Heart left ventricle (tissue), 16 donors: ENCODE data around the gene ADAMTS20. TPM values are rescaled to one million over a fixed set of nuclear protein-coding genes. Genes with fewer than 3 reads are reported as not detected.

Source experiments
- ATAC-seq, 4 donors: fragments of 200-7000 bp; cut with Tn5 transposase; one replicate each; pipeline ENCODE4 v1.9.1; 2020 to 2022; ENCODE audit warnings: moderate library complexity in 4 of 4, mild to moderate bottlenecking in 3 of 4, moderate number of reproducible peaks in 1 of 4
- DNase-seq, 5 donors: peaks; one replicate each; pipeline ENCODE4 v3.0.0-alpha.2; 2020
- H3K27ac ChIP-seq, 12 donors: fragments of 200-600 bp; sonication (generic) in 4 of 12; one replicate each; pipeline versions ENCODE4 v1.5.0 to v1.8.0; 2016 to 2022; ENCODE audit warnings: mild to moderate bottlenecking in 2 of 12
- H3K27me3 ChIP-seq, 9 donors: fragments of 200-600 bp; sonication (generic) in 2 of 9; one replicate each; pipeline versions ENCODE4 v1.5.1 to v1.8.0; 2016 to 2022; ENCODE audit warnings: mild to moderate bottlenecking in 3 of 9
- H3K36me3 ChIP-seq, 9 donors: fragments of 200-600 bp; sonication (generic) in 2 of 9; one replicate each; pipeline versions ENCODE4 v1.5.0 to v1.8.0; 2018 to 2022; ENCODE audit warnings: mild to moderate bottlenecking in 2 of 9
- H3K4me1 ChIP-seq, 12 donors: fragments of 200-600 bp; sonication (generic) in 4 of 12; one replicate each; pipeline versions ENCODE4 v1.5.0 to v1.8.0; 2016 to 2022; ENCODE audit warnings: mild to moderate bottlenecking in 3 of 12
- H3K4me3 ChIP-seq, 12 donors: fragments of 200-600 bp; sonication (generic) in 4 of 12; one replicate each; pipeline versions ENCODE4 v1.5.0 to v1.8.0; 2017 to 2022; ENCODE audit warnings: mild to moderate bottlenecking in 9 of 12, moderate library complexity in 4 of 12
- H3K9me3 ChIP-seq, 12 donors: fragments of 200-600 bp; sonication (generic) in 4 of 12; one replicate each; pipeline versions ENCODE4 v1.5.0 to v1.8.0; 2016 to 2022; ENCODE audit warnings: mild to moderate bottlenecking in 1 of 12
- CTCF ChIP-seq, 12 donors: fragments of 200-600 bp; sonication (generic) in 4 of 12; IDR thresholded peaks; one replicate each; pipeline versions ENCODE4 v1.5.0 to v1.8.0; 2018 to 2022; ENCODE audit warnings: antibody characterized with exemption in 12 of 12, mild to moderate bottlenecking in 5 of 12
- POLR2A ChIP-seq, 2 donors: fragments of 450-650 bp; IDR thresholded peaks; one replicate each; pipeline ENCODE4 v1.6.1; 2017; ENCODE audit warnings: antibody characterized with exemption in 2 of 2, mild to moderate bottlenecking in 2 of 2, moderate library complexity in 2 of 2
- WGBS, 4 donors: extraction: QIAGEN DNeasy Blood & Tissue Kit in 2 of 4; methylation state at CpG; one replicate each; pipeline versions ENCODE4 v1.1.5 to v1.1.7; 2013 to 2018; 5-methylcytosine and 5-hydroxymethylcytosine counted together
- intact Hi-C, 10 donors: fragments of 100-400 bp; cut with DNase I; formaldehyde crosslinking; loops; one replicate each; pipeline versions ENCODE4 v1.11.1 to v1.14.2; 2022
- polyA plus RNA-seq, 2 donors: library from polyadenylated mRNA; stranded (reverse); fragments of 200-250 nt; gene quantifications; one replicate each; pipeline ENCODE4 v1.2.3, GENCODE V29; 2013
- total RNA-seq, 9 donors: library from RNA; depleted of rRNA in 2 of 9; stranded (reverse); fragments of >200 nt in 2 of 9; fragmentation: NEBNext Ultra II Directional in 3 of 9; extraction: Animal tissue kit (Norgen Biotek cat#: 25700) in 3 of 9; gene quantifications; one replicate each; pipeline versions ENCODE4 v1.1.0 to v1.2.4, GENCODE V29; 2016 to 2023
- donor health status: ischemic (EF 13 %, LVEDD 7.1; RV severe dilation, severe dysfunction).
- donor health status: healthy with polysubstance abuse.
- donor health status: DM: no; HTN: yes; CAD: no.
- donor health status: DM: no; HTN: no; CAD: no.
- donor health status: ischemic (EF 25% LVEDD 6.9; RV normal size, moderate dysfunction).
- donor health status: ischemic (EF 25% LVEDD 5.7; RV mildly dilated, moderate dysfunction).
- donor health status: healthy.
- donor health status: DM: yes; HTN: yes; CAD: no.
- donor health status: ischemic (EF 35%, LVEDD 5.7; RV mildly dilated, moderate dysfunction).
- donor health status: nonischemic (EF 11% LVEDD 7.7; RV severe dilation, severe dysfunction).
- donor health status: DM: yes; HTN: yes; CAD: no.
- donor health status: PGD.
- donor health status: ischemic (EF 29% LVEDD 5.4; RV normal size, mild dysfunction).
- donor health status: nonischemic (EF 23%, LVEDD 6.1; RV moderate dilation, normal function).

ADAMTS20 gene
- total and polyA plus RNA-seq, 11 donors = 0.05 TPM; not detected in 10

GRCh38 chr12:43434614-43435013 is 117.4 kb downstream of the ADAMTS20 start:
- ATAC-seq (no peak), DNase-seq (no peak)
- Histone ChIP-seq H3K27ac (no peak overlapping the region), H3K27me3 (no peaks in the 10 kb centered on the region), H3K9me3 (no peaks in the 10 kb centered on the region), H3K36me3 (no peaks in the 10 kb centered on the region), H3K4me3 (no peak overlapping the region), H3K4me1 (no peaks in the 10 kb centered on the region)
- 33 to 58% (median 45%) methylated on average over 2 of the region's 2 CpGs for WGBS, 4 donors
- no peak for TF ChIP-seq POLR2A (IDR thresholded peaks at IDR 0.05)
- TF ChIP-seq CTCF (IDR thresholded peaks at IDR 0.05) = no peak
- intact Hi-C loops = no loop called here

- Histone ChIP-seq H3K27ac (no peak overlapping the region), H3K9me3 (no peaks in the 10 kb centered on the region), H3K27me3 (no peaks in the 10 kb centered on the region), H3K36me3 (no peaks in the 10 kb centered on the region), H3K4me1 (no peaks in the 10 kb centered on the region), H3K4me3 (no peak overlapping the region)
- 69 to 71% (median 70%) methylated on average over 5 of the region's 5 CpGs for WGBS, 4 donors
- no peak for DNase-seq
- TF ChIP-seq CTCF (IDR thresholded peaks at IDR 0.05) (no peak), POLR2A (IDR thresholded peaks at IDR 0.05) (no peak)
- intact Hi-C loops = no loop called here
- ATAC-seq = no peak
These were observed 123.9 kb downstream of the ADAMTS20 start for GRCh38 chr12:43428088-43428600.

- H3K4me1 ChIP-seq = no peaks in the 10 kb centered on the region
- intact Hi-C loops = no loop called here
- no peak for ATAC-seq
- no peak for DNase-seq
- H3K4me3 ChIP-seq = no peak overlapping the region
- no peak overlapping the region for H3K27ac ChIP-seq
- no peaks in the 10 kb centered on the region for H3K9me3 ChIP-seq
- WGBS, 4 donors = 90 to 93% (median 91%) methylated on average over 3 of the region's 3 CpGs
- no peaks in the 10 kb centered on the region for H3K27me3 ChIP-seq
- no peak for TF ChIP-seq CTCF (IDR thresholded peaks at IDR 0.05)
- no peak for TF ChIP-seq POLR2A (IDR thresholded peaks at IDR 0.05)
- no peaks in the 10 kb centered on the region for H3K36me3 ChIP-seq
These were observed 126.6 kb downstream of the ADAMTS20 start for GRCh38 chr12:43425361-43425760.

GRCh38 chr12:43416981-43417380 is 135.0 kb downstream of the ADAMTS20 start:
- DNase-seq (no peak), ATAC-seq (no peak)
- Histone ChIP-seq H3K36me3 (no peaks in the 10 kb centered on the region), H3K9me3 (peaks cover 0 to 9% (median 0%) of the 10 kb centered on the region in 12 donors), H3K27ac (no peak overlapping the region), H3K4me3 (no peak overlapping the region), H3K27me3 (no peaks in the 10 kb centered on the region), H3K4me1 (no peaks in the 10 kb centered on the region)
- intact Hi-C loops = no loop called here
- TF ChIP-seq CTCF (IDR thresholded peaks at IDR 0.05) = no peak
- TF ChIP-seq POLR2A (IDR thresholded peaks at IDR 0.05) = no peak
